Stimulated activated CD4-positive, alpha-beta T cell treated with anti-CD3 and anti-CD28 coated beads, Interleukin-12 subunit alpha, Interleukin-12 subunit beta, amount 100 ng/mL, for 24 hours (primary cell): Measurements from ENCODE around the gene POFUT1.
A peak's percentile ranks its signal among the peaks of the same experiment; 100 is the strongest.
"Not testable (repeated sequence)": the region's sequence is repeated elsewhere in the genome, so short reads cannot be mapped to it uniquely, and the experiment has no call there.

Source experiments
- DNase-seq, 2 experiments: peaks; one replicate each; pipeline ENCODE4 v3.0.0-alpha.2; 2020; ENCODE audit warnings: low read depth in 2 of 2

The POFUT1 gene

DNA sequence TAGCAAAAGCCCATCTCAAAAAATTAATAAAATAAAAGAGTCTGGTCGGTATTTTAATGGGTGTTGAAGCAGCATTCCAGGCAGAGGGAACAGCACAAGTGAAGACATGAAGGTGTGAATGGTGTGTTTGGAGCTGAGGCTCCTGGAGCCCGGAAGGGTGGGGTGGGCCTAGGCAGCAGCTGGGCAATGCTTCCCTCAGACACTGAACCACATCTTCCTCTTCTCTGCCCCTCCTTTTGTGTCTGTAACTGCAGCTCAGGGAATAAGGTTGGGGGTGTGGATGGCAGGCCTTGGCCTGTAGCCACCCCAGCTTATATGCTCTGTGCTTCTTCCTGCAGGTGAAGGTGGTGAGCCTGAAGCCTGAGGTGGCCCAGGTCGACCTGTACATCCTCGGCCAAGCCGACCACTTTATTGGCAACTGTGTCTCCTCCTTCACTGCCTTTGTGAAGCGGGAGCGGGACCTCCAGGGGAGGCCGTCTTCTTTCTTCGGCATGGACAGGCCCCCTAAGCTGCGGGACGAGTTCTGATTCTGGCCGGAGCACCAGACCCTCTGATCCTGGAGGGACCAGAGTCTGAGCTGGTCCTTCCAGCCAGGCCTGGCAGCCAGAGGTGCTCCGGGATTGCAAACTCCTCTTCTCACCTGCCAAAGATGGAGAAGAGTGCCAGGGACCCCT lies 26.6 kb downstream of the POFUT1 start:
- DNase-seq: no peak

DNA sequence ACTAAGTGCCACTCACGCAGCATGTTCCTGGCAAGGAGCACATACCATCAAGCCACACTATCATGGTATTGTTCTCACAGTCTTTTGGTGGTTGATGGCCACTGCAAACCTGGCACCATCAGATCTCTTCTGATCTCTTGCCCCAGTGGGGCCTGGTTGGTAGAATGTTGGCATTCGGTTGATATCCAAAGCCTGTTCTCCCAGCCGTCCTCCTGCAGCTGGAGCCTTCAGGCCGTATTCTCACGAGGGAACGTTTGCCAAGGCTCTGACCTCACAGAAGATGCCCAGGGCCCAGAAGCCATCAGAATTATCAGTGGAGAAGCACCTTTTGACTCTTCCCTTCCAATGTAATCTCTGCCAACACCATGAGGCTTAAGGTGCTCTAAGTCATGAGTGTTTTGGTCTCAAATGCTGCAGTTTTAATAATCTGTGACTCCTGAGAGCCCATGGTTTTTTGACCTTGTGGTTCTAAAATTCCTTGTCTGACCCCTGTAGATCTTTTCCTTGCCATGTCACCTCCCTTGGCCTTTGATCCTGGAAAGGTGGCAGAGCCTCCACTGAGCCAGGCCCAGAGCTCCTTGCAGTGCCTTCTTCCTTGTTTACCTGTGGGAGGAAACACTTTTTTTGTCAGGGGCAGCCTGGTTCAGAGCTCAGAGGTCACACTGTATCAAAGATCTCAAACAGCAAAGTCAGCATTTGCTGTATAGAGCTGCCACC lies 27.8 kb downstream of the POFUT1 start:
- DNase-seq: no peak

DNA sequence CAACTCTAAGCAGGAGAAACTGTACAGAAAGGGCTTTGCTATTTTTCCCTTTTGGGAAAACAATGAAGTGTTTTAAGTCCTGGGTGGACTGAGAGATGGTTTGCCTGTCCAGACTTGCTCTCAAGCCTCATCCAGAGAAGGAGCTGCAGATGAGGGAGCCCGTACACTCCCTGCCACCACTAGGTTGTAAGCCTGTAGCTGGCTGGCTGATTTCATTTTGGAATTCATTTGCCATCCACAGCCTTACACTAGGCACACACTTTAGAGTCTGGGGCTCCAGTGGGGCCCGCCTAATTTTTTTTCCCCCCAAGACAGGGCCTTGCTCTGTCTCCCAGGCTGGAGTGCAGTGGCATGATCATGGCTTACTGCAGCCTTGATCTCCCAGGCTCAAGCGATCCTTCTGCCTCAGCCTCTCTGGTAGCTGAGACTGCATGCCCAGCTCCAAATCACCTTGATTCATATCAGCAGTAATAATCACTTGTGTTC lies 28.4 kb downstream of the POFUT1 start:
- DNase-seq: no peak

DNA sequence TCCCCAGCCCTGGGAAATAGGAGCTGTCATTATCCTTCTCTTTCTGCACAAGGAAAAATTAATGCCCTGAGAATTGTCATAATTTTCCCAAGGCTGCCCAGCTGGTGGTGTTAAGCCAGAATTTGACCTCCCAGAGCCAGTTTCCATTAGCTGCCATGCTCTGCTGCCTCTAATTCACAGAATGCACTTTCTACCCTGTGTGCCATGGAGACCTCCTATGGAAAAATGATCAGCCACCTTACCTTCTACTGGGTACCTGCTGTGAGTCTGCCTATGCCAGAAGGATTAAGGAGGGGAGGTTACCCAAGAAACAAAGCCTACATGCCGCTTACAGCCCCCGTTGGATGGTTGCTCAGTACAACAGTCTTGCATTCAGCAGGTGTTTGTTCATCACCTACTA lies 29.1 kb downstream of the POFUT1 start:
- no peak for DNase-seq

DNA sequence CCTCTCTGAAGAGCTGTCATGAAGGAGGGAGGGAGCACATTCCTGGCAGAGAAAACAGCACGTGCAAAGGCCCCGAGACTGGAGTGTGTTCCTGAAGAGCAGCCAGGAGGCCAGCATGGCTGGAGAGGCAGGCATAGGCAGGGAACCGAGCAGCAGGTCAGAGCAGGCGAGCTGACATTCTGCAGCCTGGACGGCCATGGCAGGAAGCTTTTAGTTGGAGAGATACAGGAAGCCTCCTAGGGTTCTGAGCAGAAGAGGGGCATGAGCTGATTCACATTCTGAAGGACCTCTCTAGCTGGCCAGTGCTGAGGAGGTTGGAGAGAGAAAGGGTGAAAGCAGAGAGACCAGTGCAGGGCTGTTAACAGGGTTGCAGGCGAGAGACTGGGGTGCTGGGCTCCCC lies 29.7 kb downstream of the POFUT1 start:
- DNase-seq: no peak

DNA sequence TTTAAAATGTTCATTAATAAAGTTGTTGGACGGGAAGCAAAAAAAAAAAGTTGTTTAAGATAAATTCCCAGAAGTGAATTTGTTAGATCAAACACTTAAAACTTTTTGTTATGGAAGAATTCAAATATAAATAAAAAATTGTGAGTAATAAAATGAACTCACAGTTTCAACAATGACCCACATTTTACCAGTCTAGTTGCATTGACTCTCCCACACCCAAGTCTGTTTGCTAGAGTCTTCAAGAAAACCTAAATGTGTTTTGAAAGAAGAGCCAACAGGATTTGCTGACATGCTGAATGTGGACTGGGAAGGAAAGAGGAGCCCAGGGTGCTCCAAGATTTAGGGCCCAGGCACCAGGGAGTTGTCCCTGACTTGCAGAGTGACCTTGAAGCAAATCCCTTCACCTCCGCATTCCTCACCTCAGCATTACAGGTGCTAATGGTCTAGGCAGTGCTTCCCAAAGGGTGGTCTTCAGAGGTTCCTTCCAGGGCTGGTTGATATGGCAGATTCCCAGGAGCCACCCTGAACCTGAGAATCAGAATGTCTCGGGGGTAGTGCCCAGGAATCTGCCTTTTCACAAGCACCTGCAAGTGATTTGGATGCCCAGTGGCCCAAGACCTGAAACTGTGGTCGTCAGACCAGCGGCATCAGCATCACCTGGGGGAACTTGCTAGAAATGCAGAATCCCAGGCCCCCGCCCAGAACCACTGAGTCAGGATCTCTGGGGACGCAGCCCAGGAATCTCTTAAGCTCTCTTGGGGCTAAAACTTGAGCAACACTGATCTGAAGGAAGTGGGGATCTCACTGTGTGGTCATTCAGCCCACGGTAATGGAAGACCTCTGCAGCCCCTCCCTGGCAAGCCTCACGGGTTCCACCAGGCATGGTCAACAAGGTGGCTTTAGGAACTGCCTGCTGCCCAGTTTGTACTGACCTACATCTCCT lies 31.1 kb downstream of the POFUT1 start:
- DNase-seq: no peak

DNA sequence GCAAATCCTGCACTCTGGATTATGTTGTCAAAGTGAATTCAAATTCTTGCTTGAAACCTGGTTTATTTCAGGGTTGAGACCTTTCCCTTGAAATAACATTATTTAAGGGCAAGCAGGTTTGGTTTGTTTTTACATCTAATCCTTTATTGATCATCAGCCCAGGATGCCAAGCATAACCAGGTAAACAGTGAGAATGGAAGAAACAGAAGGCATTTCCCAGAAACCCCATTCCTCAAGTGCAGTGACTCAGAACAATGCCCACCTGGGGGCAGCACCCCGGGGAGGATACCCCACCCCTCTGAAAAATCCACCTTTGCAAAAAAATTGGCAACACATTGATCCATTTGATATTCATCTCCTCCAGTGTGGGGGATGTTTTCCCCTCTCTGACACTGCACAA lies 32.5 kb downstream of the POFUT1 start:
- DNase-seq: no peak

DNA sequence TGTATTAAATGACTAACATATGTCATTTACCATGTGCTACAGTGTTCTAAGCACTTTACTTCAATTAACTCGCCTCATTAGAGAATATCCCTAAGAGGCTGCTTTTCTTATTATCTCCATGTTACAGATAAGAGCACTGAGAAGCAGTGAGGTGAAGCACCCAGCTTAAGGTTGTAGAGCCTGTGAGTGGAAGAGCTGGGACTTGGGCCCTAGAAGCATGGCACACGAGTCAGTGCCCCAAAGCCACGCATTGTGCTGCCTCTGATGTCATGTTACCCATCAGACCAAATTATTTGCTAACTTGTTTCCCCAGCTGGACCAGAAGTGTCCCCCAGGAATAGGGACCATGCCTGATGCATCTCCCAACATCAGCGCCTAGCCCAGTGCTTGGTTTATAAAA lies 34.1 kb downstream of the POFUT1 start:
- DNase-seq: no peak

DNA sequence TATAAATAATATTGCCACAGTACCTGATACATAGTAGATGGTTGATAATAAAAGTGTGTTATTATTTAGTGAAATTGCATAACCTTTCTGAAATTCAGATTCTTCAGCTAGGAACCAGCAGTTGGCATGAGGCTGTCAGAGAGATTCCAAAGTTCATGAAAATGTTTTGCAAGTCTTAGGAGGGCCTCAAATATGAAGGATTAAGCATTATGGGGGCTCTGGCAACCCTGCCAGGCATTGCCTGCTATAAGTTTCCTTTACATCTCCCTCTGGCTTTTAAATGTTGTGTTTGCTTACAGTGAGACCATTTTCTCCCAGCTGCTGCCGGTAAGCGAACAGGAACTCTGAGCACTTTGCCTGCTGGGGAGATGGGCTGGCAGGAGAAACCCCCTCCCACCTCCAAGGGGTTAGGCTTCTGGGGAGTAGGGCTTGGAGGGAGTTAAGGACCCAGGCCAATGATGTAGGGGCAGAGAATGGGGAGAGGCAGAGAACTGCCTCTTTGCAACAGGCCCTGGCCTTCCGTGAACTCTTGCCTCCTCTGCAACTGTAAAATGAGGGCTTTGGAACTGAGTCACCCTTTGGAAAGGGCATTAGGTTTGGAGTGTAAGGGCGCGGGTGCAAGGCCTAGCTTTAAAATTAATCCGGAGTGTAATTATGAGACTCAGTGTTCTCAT lies 36.6 kb downstream of the POFUT1 start:
- DNase-seq: no peak

DNA sequence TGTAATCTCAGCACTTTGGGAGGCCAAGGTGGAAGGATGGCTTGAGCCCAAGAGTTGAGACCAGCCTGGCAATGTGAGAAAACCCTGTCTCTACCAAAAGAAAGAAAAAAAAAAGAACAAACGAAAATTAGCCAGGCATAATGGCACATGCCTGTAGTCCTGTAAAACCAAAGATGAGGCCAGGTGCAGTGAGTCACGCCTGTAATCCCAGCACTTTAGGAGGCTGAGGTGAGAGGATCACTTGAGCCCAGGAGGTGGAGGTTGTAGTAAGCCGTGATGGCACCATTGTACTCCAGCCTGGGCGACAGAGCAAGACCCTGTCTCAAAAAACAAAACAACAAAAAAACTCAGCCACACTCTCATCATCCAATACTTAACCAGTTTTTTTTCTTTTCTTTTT lies 37.3 kb downstream of the POFUT1 start:
- no peak for DNase-seq

DNA sequence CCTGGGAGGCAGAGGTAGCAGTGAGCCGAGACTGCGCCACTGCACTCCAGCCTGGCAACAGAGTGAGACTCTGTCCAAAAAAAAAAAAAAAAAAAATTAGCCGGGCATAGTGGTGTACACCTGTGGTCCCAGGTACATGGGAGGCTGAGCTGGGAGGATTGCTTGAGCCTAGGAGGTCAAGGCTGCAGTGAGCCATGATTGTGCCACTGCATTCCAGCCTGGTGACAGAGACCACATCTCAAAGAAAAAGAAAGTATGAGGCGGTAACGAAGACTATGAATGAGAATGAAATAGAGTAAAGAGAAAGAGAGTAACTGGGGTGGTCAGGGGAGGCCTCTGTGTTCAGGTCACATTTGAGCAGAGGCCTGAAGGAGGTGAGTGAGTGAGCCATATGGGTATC lies 38.5 kb downstream of the POFUT1 start:
- not testable (repeated sequence) for DNase-seq

DNA sequence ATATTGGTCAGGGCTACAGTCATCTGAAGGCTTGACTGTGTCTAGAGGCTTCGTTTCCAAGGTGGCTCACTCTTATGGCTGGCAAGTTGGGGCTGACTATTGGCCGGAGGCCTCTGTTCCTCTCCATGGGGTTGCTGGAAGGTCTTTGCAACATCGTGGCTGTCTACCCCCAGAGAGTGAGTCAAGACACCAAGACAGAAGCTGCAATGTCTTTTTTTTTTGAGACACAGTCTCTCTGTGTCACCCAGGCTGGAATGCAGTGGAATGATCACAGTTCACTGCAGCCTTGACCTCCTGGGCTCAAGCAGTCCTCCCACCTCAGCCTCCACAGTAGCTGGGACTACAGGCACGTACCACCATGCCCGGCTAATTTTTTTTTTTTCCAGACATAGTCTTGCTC lies 40.4 kb downstream of the POFUT1 start:
- no peak for DNase-seq

DNA sequence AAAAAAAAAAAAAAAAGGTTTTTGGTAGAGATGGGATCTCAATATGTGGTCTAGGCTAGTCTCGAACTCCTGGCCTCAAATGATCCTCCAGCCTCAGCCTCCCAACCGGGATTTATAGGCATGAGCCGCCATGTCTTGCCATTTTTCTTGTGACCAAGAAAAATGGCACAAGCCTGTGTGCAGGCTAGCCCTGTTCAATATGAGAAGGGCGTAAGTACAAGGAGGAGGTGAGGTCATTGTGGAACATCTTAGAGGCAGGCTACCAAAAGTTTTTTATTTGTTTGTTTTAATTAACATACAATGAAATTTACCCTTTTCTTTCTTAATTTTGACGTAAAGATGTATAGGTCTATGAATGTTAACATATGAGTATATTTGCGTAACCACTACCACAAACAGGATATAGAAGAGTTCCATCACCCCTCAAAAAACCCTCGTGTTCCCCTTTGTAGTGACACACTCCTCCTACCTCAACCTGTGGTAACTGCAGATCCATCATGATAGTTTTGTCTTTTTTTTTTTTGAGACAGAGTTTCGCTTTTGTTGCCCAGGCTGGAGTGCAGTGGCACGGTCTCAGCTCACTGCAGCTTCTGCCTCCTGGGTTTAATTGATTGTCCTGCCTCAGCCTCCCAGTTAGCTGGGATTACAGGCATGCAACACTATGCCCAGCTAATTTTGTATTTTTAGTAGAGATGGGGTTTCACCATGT lies 41.5 kb downstream of the POFUT1 start:
- no peak for DNase-seq

DNA sequence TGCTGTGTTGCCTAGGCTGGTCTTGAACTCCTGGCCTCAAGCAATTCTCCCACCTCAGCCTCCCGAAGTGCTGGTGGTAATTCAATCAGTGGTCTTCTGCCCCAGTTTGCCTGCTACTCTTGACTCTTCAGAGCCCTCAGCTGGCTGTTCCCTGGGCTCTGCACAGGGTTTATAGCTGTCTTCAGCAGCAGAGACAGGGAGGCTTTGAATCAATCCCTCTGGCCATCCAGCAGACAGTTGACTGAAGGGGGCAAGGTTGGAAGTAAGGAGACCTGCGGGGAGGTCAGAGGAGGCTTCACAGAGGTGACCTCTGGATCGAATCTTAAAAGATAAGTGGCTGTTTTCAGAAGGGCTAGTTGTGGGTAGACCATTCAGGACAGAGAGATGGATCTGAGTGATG lies 43.8 kb downstream of the POFUT1 start:
- no peak for DNase-seq

DNA sequence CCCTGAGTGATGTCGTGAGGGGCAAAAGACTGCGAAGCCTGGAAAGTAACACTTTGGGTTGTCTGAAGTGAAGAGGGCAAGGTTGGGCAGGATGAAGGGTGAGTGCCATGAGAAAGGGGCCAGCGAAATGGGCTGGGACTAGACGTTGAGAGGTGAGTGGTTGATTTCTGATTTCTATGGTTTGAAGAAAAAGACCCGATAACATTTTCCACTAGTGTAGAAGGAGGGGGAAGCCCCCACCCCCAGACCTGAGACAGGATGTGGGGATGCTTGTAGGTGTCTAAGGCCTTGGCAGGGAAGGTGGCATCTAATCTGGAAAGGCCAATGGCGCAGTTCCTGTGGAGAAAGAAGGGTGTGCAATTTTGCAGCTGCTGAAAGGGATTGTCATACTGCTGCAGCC lies 44.5 kb downstream of the POFUT1 start:
- peak; percentile 67 to 89 for DNase-seq

DNA sequence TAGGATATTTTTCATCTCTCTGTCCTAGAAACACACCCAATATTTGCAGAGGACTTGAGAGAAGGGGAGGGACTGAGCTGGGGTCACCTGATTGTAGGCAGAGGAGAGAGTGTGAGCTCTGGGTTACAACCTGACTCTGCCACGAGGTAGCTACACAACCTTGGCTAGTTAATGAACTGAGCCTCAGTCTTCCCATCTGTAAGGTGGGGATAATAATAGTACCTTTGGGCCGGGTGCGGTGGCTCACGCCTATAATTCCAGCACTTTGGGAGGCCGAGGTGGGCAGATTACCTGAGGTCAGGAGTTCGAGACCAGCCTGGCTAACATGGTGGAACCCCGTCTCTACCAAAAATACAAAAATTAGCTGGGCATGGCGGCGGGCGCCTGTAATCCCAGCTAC lies 53.3 kb downstream of the POFUT1 start:
- not testable (repeated sequence) for DNase-seq

DNA sequence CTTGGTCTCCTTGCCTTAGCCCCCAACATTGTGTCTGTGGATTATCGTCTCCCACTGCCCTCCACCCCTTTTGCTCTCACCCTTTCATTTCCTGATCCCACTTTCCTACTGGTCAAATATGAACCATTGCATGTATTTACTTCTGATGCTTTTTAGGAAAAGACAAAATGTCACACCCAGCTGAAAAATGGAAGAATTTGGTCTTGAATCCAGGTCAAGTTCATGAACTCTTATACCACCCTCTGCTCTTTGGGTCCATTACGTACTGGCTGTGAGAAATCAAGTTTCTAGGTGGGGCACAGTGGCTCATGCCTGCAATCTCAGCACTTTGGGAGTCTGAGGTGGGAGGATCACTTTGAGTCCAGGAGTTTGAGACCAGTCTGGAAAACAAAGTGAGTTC lies 54.0 kb downstream of the POFUT1 start:
- DNase-seq: no peak

DNA sequence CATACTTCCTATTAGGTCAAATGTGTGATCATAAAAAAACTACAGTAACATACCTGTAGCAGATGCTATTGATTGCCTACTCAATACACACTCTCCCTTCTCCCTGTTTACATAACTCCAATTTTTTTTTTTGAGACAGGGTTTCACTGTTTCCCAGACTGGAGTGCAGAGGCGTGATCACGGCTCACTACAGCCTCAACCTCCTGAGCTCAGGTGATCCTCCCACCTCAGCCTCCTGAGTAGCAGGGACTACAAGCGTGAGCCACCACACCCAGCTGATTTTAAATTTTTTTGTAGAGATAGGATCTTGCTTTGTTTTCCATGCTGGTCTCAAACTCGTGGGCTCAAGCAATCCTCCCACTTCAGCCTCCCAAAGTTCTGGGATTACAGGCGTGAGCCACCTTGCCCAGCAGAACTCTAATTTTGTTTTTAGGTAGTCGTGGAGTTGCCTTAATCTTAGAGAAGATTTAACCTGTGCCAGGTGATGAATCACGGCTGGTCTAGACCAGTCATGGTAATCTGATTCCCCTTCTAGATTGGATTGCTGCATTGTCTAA lies 55.8 kb downstream of the POFUT1 start:
- no peak for DNase-seq

DNA sequence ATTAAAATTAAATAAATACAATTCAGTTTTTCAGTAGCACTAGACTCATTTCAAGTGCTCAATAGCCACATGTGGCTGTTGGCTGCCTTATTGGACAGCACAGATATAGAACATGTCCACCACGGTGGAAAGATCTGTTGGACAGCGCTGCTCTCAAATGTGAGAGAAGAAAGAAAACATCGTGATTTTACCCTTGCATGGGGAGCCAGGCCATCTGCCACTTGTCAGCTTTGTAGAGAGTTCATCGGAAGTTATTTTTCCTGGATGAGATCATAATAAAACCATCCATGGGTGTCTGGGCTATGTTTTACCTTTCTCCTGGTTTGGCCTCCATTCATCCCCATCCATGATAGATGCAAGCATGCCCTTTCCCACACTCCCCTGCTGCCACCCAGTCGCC lies 63.9 kb downstream of the POFUT1 start:
- DNase-seq: no peak

DNA sequence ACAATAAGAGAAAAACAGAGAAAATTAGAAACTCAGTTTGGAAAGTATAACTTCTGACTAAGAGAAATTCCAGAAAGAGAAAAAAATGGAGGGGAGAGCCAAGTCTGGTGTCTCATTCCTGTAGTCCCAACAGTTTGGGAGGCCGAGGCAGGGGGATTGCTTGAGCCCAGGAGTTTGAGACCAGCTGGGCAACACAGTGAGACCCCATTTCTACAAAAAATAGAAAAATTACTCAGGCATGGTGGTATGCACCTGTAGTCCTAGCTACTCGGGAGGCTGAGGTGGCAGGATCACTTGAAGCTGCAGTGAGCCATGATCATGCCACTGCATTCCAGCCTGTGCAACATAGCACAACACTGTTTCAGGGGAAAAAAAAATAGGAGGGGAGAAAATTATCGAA lies 66.7 kb downstream of the POFUT1 start:
- no peak for DNase-seq

DNA sequence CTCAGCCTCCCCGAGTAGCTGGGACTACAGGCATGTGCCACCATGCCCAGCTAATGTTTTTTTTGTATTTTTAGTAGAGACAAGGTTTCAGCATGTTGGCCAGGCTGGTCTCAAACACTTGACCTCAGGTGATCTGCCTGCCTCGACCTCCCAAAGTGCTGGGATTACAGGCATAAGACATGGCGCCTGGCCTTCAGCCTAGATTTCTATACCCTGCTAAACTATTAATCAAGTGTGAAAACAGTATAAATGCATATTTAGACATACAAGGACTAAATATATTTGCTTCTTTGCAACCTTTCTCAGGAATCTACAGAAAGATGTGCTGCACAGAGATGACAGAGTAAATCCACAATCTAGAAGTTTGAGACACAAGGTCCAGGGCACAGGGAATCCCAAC lies 67.5 kb downstream of the POFUT1 start:
- DNase-seq: not testable (repeated sequence)
